HepG2 (cell line): ENCODE data around the gene SRSF6. TPM values are rescaled to one million over a fixed set of nuclear protein-coding genes. Genes with fewer than 3 reads are reported as not detected.

Experiments
- DZIP1 ChIP-seq: sonication (generic); formaldehyde crosslinking; IDR thresholded peaks from 2 replicates; pipeline ENCODE4 v1.5.0; 2020; ENCODE audit warnings: mild to moderate bottlenecking, missing genetic modification reagents
- LCORL ChIP-seq, 2 experiments: fragments of 450-650 bp in 1 of 2; sonication (generic) in 1 of 2; formaldehyde crosslinking in 1 of 2; IDR thresholded peaks; 2 replicates each; pipeline versions ENCODE4 v1.5.0 to v1.6.1; 2017 to 2020; ENCODE audit warnings: antibody characterized with exemption in 1 of 2, missing genetic modification reagents in 1 of 2
- NCOA5 ChIP-seq: sonication (generic); formaldehyde crosslinking; IDR thresholded peaks from 2 replicates; pipeline ENCODE4 v1.4.0; 2020; ENCODE audit warnings: missing genetic modification reagents
- NR1H2 ChIP-seq: sonication (generic); formaldehyde crosslinking; IDR thresholded peaks from 2 replicates; pipeline ENCODE4 v1.8.1; 2022; ENCODE audit warnings: low read depth, missing genetic modification reagents, borderline replicate concordance
- RFX1 ChIP-seq: fragments of 450-650 bp; IDR thresholded peaks from 2 replicates; pipeline ENCODE4 v1.6.1; 2017
- SIN3B ChIP-seq: fragments of 150-350 bp; IDR thresholded peaks from 2 replicates; pipeline ENCODE4 v1.6.1; 2014; ENCODE audit warnings: low read length
- THAP8 ChIP-seq: sonication (generic); formaldehyde crosslinking; IDR thresholded peaks from 2 replicates; pipeline ENCODE4 v1.5.1; 2020; ENCODE audit warnings: missing genetic modification reagents, mild to moderate bottlenecking, borderline replicate concordance
- TOPORS ChIP-seq: sonication (generic); formaldehyde crosslinking; IDR thresholded peaks from 2 replicates; pipeline ENCODE4 v1.8.0; 2023; ENCODE audit warnings: mild to moderate bottlenecking, missing genetic modification reagents
- UBTF ChIP-seq: sonication (generic); formaldehyde crosslinking; IDR thresholded peaks from 2 replicates; pipeline ENCODE4 v1.4.0; 2020; ENCODE audit warnings: mild to moderate bottlenecking, missing genetic modification reagents
- ZNF10 ChIP-seq: sonication (generic); formaldehyde crosslinking; IDR thresholded peaks from 2 replicates; pipeline ENCODE4 v1.4.0; 2020; ENCODE audit warnings: mild to moderate bottlenecking, low read depth, missing genetic modification reagents, borderline replicate concordance
- ZNF318 ChIP-seq: sonication (generic); formaldehyde crosslinking; IDR thresholded peaks from 2 replicates; pipeline ENCODE4 v1.4.0; 2020; ENCODE audit warnings: mild to moderate bottlenecking, missing genetic modification reagents
- polyA plus RNA-seq, 8 experiments: library from polyadenylated mRNA; depleted of rRNA in 3 of 8; stranded (reverse) in 7 of 8; unstranded in 1 of 8; fragments of >200 nt; fragmentation: Illumina TruSeq in 4 of 8; extraction: Trizol in 4 of 8; gene quantifications; 2 replicates each; pipeline versions ENCODE4 v1.2.1 to v1.2.3, GENCODE V29; 2011 to 2016; ENCODE audit warnings: low read depth in 4 of 8, missing spikeins in 1 of 8, mixed read lengths in 1 of 8; ENCODE audit not compliant: insufficient read depth in 1 of 8
- total RNA-seq, 5 experiments: library from RNA; depleted of rRNA; stranded (reverse); fragments of >200 nt; fragmentation: Illumina TruSeq; extraction: Trizol; gene quantifications; 2 replicates each; pipeline ENCODE4 v1.2.3, GENCODE V29; 2016; ENCODE audit warnings: low read depth in 1 of 5

SRSF6 gene
- total and polyA plus RNA-seq, 2 of the 13 experiments (the other 11 are each of a cell fraction or from before 2014, with no cell fraction given), result 156 to 194 TPM

DNA sequence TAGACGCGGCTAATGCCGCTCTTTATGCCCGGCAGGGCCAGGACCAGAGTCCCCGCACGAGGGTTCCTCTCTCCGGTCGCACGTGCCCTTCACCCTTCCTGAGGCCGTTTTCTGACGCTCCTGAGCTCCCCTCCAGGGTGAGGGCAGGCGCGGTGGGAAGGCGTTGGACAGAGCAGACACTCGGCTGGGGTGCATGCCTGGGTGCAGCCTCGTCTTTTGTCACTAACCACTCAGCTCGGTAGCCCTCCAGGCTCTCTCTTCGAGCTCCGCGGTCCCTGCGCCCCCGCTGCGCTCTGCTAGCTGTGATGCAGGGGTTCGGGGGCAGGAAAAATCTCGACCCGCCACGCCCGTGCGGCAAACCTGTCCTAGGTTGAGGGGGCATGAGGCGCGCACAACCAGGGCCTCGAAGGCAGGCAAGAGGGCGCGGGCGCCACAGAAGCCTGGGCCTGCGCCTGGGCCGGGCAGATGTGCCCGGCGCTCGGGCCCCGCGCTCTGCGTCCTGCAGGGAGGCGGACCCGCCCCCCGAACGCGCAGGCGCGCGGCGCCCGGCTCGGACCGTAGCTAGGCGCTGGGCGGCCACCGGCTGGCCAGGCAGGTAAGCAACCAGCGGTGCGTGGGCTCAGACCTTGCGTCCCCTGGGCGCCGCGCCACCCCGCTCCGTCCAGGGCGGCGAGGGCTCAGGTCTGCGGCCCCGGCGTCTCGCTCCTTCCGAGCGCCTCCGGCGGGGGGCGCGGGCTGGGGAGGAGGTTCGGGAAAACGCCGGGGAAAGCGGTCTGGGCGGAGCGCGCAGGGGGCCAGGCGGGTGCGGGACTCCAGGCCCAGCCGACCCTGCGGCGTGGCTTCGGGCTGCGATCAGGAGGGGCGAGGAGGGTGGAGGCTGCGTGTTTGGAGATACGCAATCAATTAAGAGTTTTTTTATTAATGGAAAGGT lies 49.7 kb downstream of the SRSF6 start, which contains the start of gene L3MBTL1 (continued):
- TF ChIP-seq ZNF318 (CRISPR knock-in tag) (peak; percentile 69; the same call in 1 of the 2 replicates), THAP8 (0 out of 2 replicates have a peak, but pooled peaks have one; percentile 24), UBTF (CRISPR knock-in tag) (peak; percentile 93; the same call in 1 of the 2 replicates), NCOA5 (CRISPR knock-in tag) (no peak), SIN3B (no peak), ZNF10 (CRISPR knock-in tag) (no peak), LCORL (IDR thresholded peaks at IDR 0.05) (no peak), LCORL (CRISPR knock-in tag; IDR thresholded peaks at IDR 0.05) (peak; percentile 53; the same call in 1 of the 2 replicates), TOPORS (peak; percentile 57; the same call in 1 of the 2 replicates), DZIP1 (no peak; the same call in 1 of the 2 replicates), NR1H2 (peak; percentile 33; the same call in 1 of the 2 replicates), RFX1 (no peak)
